Calu3 (cell line): Measurements from ENCODE around the gene STIP1. TPM values are rescaled to one million over a fixed set of nuclear protein-coding genes. Genes with fewer than 3 reads are reported as not detected.

Source experiments
- BruUV-seq: library from RNA; stranded (reverse); fragments of 400-500 nt; replicated peaks from 2 replicates; lab custom pipeline; 2021; lab: Mats Ljungman, UMichigan
- CTCF ChIA-PET: fragments of 300-600 bp; sonication (Branson Sonifier 250); formaldehyde crosslinking; loops from one replicate; lab custom pipeline; 2022; ENCODE audit warnings: antibody characterized with exemption; lab: Charles Lee
- DNase-seq: peaks from one replicate; pipeline ENCODE4 v3.0.0; 2022
- H3K27ac Mint-ChIP-seq: one replicate; pipeline ENCODE4 v1.8.0; 2022; ENCODE audit warnings: mixed read lengths; ENCODE audit not compliant: unreplicated experiment
- H3K27me3 Mint-ChIP-seq: one replicate; pipeline ENCODE4 v1.8.0; 2022; ENCODE audit warnings: mixed read lengths; ENCODE audit not compliant: unreplicated experiment
- H3K36me3 Mint-ChIP-seq: one replicate; pipeline ENCODE4 v1.8.0; 2022; ENCODE audit warnings: mild to moderate bottlenecking, moderate library complexity, mixed read lengths; ENCODE audit not compliant: insufficient read depth, unreplicated experiment
- H3K4me1 Mint-ChIP-seq: one replicate; pipeline ENCODE4 v1.8.0; 2022; ENCODE audit warnings: mild to moderate bottlenecking, low read depth, mixed read lengths; ENCODE audit not compliant: unreplicated experiment
- H3K4me3 Mint-ChIP-seq: one replicate; pipeline ENCODE4 v1.8.0; 2022; ENCODE audit warnings: mild to moderate bottlenecking, low read depth, moderate library complexity, mixed read lengths; ENCODE audit not compliant: unreplicated experiment
- H3K9me3 Mint-ChIP-seq: one replicate; pipeline ENCODE4 v1.8.0; 2022; ENCODE audit warnings: low read depth, mixed read lengths; ENCODE audit not compliant: unreplicated experiment
- intact Hi-C: fragments of 100-400 bp; cut with micrococcal nuclease; formaldehyde crosslinking; loops from one replicate; pipeline ENCODE4 v1.10.0; 2022; ENCODE audit not compliant: unreplicated experiment
- total RNA-seq: library from RNA; stranded (reverse); gene quantifications from 2 replicates; pipeline ENCODE4 v1.2.3, GENCODE V29; 2022
- TF ChIP-seq, protein P1 (sequence below): fragments of 200-600 bp; IDR thresholded peaks from one replicate; pipeline ENCODE4 v1.8.0; 2022; ENCODE audit warnings: antibody characterized with exemption; ENCODE audit not compliant: unreplicated experiment

Gene STIP1
- total RNA-seq, 1 experiment from 2014 or later, result 391 TPM

DNA sequence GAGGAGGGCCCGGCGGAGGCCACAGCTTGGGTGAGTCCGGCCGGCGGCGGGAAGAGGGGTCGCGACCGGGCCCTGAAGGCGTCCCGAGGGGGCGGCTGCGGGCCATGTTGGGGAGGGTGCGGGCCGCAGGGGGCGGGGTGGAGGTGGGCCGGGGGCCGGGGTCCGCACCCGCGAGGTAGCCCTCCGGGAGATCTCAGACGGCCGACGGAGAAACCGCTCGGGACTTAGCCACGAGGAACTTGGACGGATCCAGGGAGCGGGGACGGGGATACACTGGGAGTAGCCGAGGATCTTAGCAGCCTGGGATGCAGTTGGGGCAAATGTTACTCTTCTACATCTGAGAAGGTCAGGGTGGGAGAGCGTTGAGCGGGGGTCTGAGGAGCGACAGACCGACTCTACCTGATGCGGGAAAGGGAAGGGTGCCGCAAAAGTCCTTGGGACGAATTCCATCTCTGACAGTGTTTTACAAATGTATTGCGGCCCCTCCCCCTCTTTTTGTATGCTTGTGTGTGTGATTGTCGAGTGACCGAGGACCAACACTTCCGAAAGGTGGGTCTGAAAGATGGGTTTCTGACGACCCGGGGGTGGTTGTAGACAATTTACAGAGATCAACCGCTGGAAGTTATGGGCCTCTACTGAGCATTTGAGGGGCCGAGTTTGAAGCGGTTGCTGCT, 658 bp downstream of the STIP1 start:
- BruUV-seq, result no TSS peak
- CTCF ChIA-PET, result interaction anchor here (0.6 to 1.2 kb wide), 3 partner anchors 33 to 169 kb away, joined by 3 to 12 read pairs (median 4); no protein-coding TSS in a partner anchor
- TF ChIP-seq, protein P1, sequence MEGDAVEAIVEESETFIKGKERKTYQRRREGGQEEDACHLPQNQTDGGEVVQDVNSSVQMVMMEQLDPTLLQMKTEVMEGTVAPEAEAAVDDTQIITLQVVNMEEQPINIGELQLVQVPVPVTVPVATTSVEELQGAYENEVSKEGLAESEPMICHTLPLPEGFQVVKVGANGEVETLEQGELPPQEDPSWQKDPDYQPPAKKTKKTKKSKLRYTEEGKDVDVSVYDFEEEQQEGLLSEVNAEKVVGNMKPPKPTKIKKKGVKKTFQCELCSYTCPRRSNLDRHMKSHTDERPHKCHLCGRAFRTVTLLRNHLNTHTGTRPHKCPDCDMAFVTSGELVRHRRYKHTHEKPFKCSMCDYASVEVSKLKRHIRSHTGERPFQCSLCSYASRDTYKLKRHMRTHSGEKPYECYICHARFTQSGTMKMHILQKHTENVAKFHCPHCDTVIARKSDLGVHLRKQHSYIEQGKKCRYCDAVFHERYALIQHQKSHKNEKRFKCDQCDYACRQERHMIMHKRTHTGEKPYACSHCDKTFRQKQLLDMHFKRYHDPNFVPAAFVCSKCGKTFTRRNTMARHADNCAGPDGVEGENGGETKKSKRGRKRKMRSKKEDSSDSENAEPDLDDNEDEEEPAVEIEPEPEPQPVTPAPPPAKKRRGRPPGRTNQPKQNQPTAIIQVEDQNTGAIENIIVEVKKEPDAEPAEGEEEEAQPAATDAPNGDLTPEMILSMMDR, result no peak
- Mint-ChIP-seq H3K27ac (no peak overlapping the region), H3K36me3 (peaks cover 33% of the 10 kb centered on the region), H3K9me3 (no peaks in the 10 kb centered on the region), H3K4me3 (no peak overlapping the region), H3K27me3 (no peaks in the 10 kb centered on the region), H3K4me1 (peaks cover 20% of the 10 kb centered on the region)
- no peak for DNase-seq
- intact Hi-C loops, result no loop called here

DNA sequence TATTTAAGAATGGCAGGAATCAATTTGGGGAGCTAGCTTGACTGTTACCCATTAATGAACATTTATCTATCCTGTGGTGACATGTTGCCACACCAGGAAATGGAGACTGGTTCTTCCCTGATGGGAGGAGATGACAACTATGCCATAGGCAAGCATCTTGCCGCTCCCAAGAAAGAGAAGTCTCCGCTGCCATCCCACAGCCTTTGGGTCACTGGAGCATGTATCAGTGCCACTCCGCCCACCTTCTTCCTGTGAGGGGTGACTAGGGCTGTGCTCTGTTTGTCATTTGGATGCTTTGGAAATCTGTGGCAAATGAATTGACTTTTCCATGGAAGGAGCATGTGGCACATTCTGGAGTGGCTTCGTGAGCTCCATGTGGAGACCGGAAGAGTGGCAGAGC, 6.5 kb downstream of the STIP1 start:
- no peaks in the 10 kb centered on the region for H3K9me3 Mint-ChIP-seq
- no peak overlapping the region for H3K4me3 Mint-ChIP-seq
- intact Hi-C loops, result no loop called here
- TF ChIP-seq, protein P1, result no peak
- DNase-seq, result no peak
- CTCF ChIA-PET, result no interaction called here
- H3K27ac Mint-ChIP-seq, result no peak overlapping the region
- no TSS peak for BruUV-seq
- peaks cover 73% of the 10 kb centered on the region for H3K36me3 Mint-ChIP-seq
- H3K4me1 Mint-ChIP-seq, result peaks cover 7% of the 10 kb centered on the region
- no peaks in the 10 kb centered on the region for H3K27me3 Mint-ChIP-seq

DNA sequence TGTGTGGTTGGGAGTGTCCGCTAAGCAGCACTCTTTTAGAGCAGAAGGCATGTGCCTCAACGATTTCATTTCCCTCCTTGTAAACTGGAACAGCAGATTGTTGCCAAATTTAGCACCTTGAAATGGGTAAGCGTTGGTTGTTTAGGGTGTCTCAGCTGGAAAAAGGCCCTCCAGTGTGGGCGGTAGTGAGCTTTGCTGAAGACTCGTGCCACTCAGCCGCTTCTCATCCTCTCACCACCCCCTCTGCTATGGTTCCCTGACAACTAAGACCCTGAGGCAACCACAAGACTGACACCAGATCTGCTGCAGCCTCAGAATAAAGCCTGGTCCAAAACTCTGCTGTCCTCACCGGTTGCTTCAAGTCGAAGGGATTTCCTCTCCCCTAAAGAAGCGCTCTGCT, 10.7 kb downstream of the STIP1 start:
- TF ChIP-seq, protein P1, result no peak
- DNase-seq, result no peak
- no peak overlapping the region for H3K4me3 Mint-ChIP-seq
- H3K36me3 Mint-ChIP-seq, result peaks cover 82% of the 10 kb centered on the region
- H3K9me3 Mint-ChIP-seq, result no peaks in the 10 kb centered on the region
- no TSS peak for BruUV-seq
- no peaks in the 10 kb centered on the region for H3K4me1 Mint-ChIP-seq
- no peaks in the 10 kb centered on the region for H3K27me3 Mint-ChIP-seq
- no peak overlapping the region for H3K27ac Mint-ChIP-seq
- CTCF ChIA-PET, result no interaction called here
- intact Hi-C loops, result no loop called here

DNA sequence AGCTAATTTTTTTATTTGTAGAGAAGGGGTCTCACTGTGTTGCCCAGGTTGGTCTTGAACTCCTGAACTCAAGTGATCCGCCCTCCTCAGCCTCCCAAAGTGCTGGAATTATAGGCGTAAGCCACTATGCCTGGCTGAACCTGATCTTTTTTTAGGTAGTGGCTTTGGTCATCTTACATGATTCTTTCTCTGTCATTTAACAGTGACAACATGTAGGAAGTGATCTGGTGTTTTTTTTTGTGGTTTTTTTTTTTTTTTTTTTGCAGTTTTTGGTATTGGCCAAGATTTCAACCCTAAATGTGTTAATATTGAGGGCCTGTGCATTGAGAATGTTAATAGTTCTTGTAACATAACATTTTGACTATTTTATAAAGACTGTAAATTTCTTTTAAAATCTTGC, 12.5 kb downstream of the STIP1 start:
- TF ChIP-seq, protein P1, result no peak
- no peaks in the 10 kb centered on the region for H3K27me3 Mint-ChIP-seq
- no peak overlapping the region for H3K27ac Mint-ChIP-seq
- intact Hi-C loops, result no loop called here
- BruUV-seq, result no TSS peak
- DNase-seq, result no peak
- no peaks in the 10 kb centered on the region for H3K9me3 Mint-ChIP-seq
- H3K4me1 Mint-ChIP-seq, result peaks cover 5% of the 10 kb centered on the region
- CTCF ChIA-PET, result interaction anchor here (0.7 kb wide), 1 partner anchor 27 kb away, joined by 4 read pairs; no protein-coding TSS in a partner anchor
- peaks cover 93% of the 10 kb centered on the region for H3K36me3 Mint-ChIP-seq
- no peak overlapping the region for H3K4me3 Mint-ChIP-seq
